ENCODE data around the gene MOB2.

Gene MOB2

GRCh38 chr11:1486054-1486825 lies at the start of gene MOB2:
TSS of gene MOB2 (minus strand) at chr11:1486779. CDS start at chr11:1486556, 223 bp downstream.
- DNase-seq, result no peak

- DNase-seq, result no peak
These were observed 48.1 kb upstream of the MOB2 start for GRCh38 chr11:1534682-1535081.

- no peak for DNase-seq
These were observed 47.6 kb upstream of the MOB2 start for GRCh38 chr11:1534171-1534570.

GRCh38 chr11:1533342-1533725 lies 46.8 kb upstream of the MOB2 start:
- no peak for DNase-seq

- no peak for DNase-seq
These were observed 46.2 kb upstream of the MOB2 start for GRCh38 chr11:1532606-1533341.

GRCh38 chr11:1532014-1532586 lies 45.5 kb upstream of the MOB2 start:
- DNase-seq, result no peak

GRCh38 chr11:1531449-1532013 lies 45.0 kb upstream of the MOB2 start:
- DNase-seq, result no peak

DNA sequence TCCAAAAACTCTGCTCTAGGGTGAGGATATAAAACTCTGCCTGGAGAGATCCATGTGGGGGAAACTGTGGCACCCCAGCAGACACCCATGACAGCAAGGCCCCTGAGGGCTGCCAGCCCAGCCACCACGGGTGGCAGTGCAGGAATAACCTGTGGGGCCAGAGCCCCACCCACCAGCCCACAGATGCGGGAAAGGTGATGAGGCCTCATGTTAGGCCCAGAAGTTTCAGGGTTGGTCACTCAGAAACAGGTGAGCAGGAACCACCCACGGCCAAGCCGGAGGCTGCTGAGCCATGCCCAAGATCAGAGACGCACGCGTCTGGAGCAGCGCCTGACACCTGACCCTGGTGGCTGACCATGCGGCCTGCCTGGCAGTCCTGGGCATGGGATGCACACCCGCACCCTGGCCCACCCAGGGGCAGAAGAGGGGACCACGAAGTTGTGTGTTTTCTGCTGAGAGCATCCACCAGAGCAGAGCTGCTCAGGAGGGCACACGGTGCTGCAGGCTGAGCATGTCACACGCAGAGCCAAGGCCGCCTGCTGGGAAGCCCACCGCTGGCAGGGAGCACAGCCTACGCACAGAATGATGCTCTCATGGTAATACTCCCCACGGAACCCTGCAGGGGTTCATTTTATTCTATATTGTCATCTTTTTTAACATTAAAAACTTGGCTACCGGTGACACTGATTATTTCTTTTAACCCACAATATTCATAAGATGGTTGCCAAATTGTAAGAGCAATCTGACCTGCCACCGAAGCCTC lies 44.3 kb upstream of the MOB2 start:
- no peak for DNase-seq

GRCh38 chr11:1529774-1530173 lies 43.2 kb upstream of the MOB2 start:
- DNase-seq, result no peak

DNA sequence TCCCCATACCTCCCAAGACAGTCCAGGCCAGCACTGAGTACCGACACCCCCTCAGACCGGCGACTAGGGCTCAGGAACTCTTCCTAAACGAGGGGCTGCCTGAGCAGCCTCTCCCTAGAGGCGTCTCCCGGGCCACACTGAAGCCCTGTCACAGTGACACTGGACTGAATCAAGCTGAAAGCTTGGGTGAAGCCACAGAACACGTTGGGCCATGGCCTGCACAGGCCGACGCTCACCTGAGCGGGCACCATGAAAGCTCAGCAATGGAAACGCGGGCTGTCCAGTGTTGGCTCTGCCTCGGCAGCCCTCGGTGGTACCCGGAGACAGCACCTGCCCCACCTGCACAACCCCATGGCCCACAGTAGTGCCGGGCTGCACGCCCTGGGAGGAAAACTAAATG lies 42.7 kb upstream of the MOB2 start:
- no peak for DNase-seq

DNA sequence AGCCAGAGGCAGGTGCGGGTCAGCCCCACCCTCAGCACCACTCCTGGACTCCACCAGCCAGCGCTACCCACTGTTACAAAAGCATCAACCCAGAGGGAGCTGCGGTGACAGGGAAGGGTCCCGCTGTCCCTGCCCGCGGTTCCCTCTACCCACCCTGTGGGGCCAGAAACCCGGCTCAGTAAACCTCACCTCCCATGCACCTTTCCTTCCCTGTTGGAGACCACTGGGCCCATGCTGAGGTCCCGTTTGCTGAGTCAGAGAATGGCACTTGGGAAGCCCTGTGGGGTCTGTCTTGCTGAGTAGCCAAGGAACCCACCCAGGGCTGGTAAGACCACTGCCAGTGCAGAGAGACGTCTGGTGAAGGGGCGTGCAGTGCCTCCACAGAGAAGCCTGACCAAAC lies 42.1 kb upstream of the MOB2 start:
- no peak for DNase-seq

DNA sequence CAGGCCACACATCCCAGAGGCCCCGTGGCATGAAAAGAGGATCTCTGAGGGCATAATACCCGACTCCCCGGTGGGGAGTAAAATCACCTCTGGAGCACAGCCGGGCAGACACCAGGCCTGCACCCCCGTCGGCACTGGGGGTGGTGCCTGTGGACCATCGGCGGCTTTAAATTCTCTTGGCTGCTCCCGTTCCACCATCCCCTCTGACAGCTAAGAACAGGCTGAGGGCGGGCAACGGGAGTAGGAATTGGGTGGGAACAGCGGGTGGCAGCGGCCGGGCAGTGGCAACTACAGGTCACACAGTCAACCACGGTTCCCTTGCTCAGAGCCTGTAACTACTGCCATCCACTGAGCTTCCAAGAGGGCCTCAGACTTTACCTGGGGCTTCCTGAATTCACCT lies 40.2 kb upstream of the MOB2 start:
- DNase-seq, result no peak

- DNase-seq, result no peak
These were observed 37.2 kb upstream of the MOB2 start for GRCh38 chr11:1523779-1524178.

DNA sequence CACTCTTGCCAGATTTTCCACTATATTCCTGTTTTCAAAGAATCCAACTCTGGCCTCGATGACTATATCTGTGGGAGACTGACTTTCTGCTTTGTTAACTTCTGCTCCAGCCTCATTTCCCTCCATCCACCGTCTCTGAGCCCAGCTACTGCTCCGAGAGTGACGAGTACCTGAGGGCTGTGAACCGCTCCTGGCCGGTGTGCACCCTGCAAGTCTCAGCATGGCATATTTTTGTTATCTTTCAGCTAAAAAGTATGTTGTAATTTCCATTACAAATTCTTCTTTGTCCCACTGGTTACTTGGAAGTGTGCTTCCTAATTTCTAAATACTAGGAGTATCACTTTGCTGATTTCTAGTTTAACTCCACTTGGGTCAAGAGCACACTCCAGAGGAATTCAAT lies 36.5 kb upstream of the MOB2 start:
- DNase-seq, result no peak

DNA sequence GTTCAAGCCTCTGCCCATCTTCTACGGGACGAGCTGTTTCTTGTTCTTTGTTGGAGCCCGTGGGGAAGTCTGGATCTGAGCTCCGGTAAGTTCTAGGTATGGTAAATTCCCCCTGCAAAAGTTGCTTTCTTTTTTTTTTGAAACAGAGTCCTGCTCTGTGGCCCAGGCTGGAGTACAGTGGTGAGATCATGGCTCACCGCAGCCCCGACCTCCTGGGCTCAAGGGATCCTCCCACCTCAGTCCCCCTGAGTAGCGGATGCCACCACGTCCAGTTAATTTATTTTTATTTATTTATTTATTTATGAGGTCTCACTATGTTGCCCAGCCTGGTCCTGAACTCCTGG lies 35.5 kb upstream of the MOB2 start:
- DNase-seq, result no peak

DNA sequence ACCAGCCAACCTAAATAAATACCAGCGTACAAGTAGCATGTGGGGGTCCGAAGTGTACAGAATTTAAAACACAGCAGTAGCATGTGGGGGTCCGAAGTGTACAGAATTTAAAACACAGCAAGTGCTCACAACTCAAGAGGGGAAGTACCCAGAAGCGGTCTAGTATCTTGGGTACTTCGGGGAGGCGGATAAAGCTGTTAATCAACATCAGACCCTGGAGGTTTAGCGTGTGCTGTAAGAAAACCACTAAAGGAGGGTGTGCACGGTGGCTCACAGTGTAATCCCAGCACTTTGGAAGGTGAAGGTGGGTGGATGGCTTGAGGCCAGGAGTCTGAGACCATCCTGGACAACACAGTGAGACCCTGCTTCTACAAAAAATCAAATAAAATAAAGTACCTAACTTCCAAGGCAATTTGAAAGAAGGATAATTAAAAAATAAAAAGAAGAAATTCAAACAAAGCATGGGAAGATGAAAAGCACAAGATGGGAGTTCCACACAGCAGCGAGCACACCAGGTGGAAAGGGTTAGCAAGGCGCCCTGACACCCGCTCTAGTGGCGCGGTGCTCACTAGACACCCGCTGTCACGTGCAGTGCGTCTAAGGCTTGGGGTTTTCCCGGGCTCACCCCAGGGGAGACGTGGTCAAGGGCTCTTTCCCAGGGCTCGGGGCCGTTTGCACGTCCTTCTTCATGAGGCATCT lies 35.0 kb upstream of the MOB2 start:
- DNase-seq, result no peak

DNA sequence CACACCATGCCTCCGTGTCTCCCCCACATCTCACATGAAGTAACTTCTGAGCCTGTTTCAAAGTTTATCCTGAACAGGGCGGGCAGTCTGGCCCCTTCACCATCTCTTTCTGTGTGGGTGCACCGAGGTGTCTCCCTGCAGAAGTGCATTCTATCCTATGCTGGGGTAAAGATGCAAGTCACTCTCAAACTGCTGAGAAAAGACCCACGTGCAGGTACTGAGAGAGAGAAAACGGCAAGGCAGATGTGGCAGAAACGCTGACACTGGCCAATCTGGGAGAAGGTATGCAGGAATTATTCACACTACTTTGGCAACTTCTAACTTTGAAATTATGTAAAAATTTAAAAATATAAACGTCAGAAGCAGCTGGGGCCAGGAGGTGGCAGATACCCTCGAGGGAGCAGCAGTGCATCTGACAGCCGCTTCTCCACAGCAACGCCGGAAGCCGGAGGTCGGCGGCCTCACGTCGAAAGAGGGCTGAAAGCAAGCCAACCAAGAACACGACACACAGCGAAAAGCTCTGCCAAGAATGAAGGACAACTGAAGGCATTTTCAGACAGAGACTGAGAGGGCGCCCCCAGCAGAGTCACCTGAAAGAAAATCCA lies 34.2 kb upstream of the MOB2 start:
- DNase-seq, result no peak

DNA sequence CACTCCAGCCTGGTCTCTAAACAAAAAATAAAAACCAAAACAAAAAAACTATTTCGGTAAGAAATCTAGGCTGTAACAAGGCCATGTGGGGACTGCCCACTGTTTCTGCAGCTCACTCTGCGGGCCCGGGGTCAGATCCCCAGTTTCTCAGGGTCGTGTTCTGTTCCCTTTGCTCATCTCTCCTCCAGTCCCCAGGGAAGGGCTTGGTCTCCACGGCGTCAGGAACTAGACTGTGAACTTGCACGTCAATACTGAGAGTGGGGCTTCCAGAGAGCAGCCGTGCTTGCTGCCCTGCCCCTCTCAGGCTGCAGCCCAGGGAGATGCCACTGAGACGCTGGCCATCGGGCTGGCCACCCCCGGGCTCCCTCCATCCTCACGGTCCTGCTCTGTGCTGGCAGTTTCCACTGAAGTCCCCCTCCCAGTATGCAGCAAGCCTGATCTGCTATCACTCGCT lies 33.7 kb upstream of the MOB2 start:
- no peak for DNase-seq

GRCh38 chr11:1519028-1520010 lies 32.7 kb upstream of the MOB2 start:
- no peak for DNase-seq

- no peak for DNase-seq
These were observed 31.7 kb upstream of the MOB2 start for GRCh38 chr11:1518301-1518700.
